WTC11 (cell line): ENCODE results near the gene ZNF768. TPM values are rescaled to one million over a fixed set of nuclear protein-coding genes. Genes with fewer than 3 reads are reported as not detected.

Experiments
- ATAC-seq: fragments of 200-7000 bp; cut with Tn5 transposase; 2 replicates; pipeline ENCODE4 v1.10.0; 2021; ENCODE audit warnings: mild to moderate bottlenecking, moderate library complexity
- CTCF ChIA-PET: fragments of 300-600 bp; sonication (Branson Sonifier 250); formaldehyde crosslinking; loops from one replicate; lab custom pipeline; 2021; ENCODE audit warnings: antibody characterized with exemption; lab: Charles Lee
- POLR2A ChIA-PET: fragments of 350-600 bp; sonication (Branson Sonifier 250); formaldehyde crosslinking; loops from one replicate; lab custom pipeline; 2021; ENCODE audit warnings: antibody characterized with exemption; lab: Charles Lee
- DNase-seq: peaks from one replicate; pipeline ENCODE4 v3.0.0; 2021; ENCODE audit warnings: low spot score
- H3K27ac Mint-ChIP-seq: 2 replicates; pipeline ENCODE4 v1.8.0; 2021; ENCODE audit warnings: mixed read lengths
- H3K27me3 Mint-ChIP-seq: 2 replicates; pipeline ENCODE4 v1.8.0; 2021; ENCODE audit warnings: low read depth, mild to moderate bottlenecking, moderate library complexity, mixed read lengths
- H3K36me3 Mint-ChIP-seq: 2 replicates; pipeline ENCODE4 v1.8.0; 2021; ENCODE audit warnings: mixed read lengths
- H3K4me1 Mint-ChIP-seq: 2 replicates; pipeline ENCODE4 v1.8.0; 2022; ENCODE audit warnings: mixed read lengths
- H3K4me3 Mint-ChIP-seq: 2 replicates; pipeline ENCODE4 v1.8.0; 2021; ENCODE audit warnings: mild to moderate bottlenecking, moderate library complexity, mixed read lengths
- H3K9me3 Mint-ChIP-seq: 2 replicates; pipeline ENCODE4 v1.8.0; 2021; ENCODE audit warnings: mixed read lengths
- CBFB ChIP-seq: sonication (generic); formaldehyde crosslinking; IDR thresholded peaks from 2 replicates; pipeline ENCODE4 v1.8.1; 2022; ENCODE audit warnings: mild to moderate bottlenecking, low read depth, missing genetic modification reagents
- CDX4 ChIP-seq: fragments of 250-450 bp; sonication (Bioruptor Pico); IDR thresholded peaks from 2 replicates; pipeline ENCODE4 v1.9.0; 2021; ENCODE audit warnings: moderate library complexity, mild to moderate bottlenecking, inconsistent platforms, borderline replicate concordance
- CTCF ChIP-seq: fragments of 200-600 bp; IDR thresholded peaks from 2 replicates; pipeline ENCODE4 v1.8.0; 2022; ENCODE audit warnings: antibody characterized with exemption
- ELF4 ChIP-seq: sonication (generic); formaldehyde crosslinking; IDR thresholded peaks from 2 replicates; pipeline ENCODE4 v1.8.1; 2022; ENCODE audit warnings: low read depth, mild to moderate bottlenecking, moderate library complexity, missing genetic modification reagents
- ESRRA ChIP-seq: sonication (generic); formaldehyde crosslinking; IDR thresholded peaks from 2 replicates; pipeline ENCODE4 v1.8.1; 2022; ENCODE audit warnings: mild to moderate bottlenecking, missing genetic modification reagents, borderline replicate concordance
- GTF2I ChIP-seq: fragments of 250-450 bp; sonication (Bioruptor Pico); conservative IDR thresholded peaks from 2 replicates; pipeline ENCODE4 v1.4.0; 2021; ENCODE audit warnings: mild to moderate bottlenecking
- MAX ChIP-seq: sonication (generic); formaldehyde crosslinking; IDR thresholded peaks from 2 replicates; pipeline ENCODE4 v1.8.0; 2022; ENCODE audit warnings: mild to moderate bottlenecking, missing genetic modification reagents
- NFATC4 ChIP-seq: fragments of 250-450 bp; sonication (Bioruptor Pico); IDR thresholded peaks from 2 replicates; pipeline ENCODE4 v1.9.0; 2021; ENCODE audit warnings: mild to moderate bottlenecking
- NFYB ChIP-seq: sonication (generic); formaldehyde crosslinking; conservative IDR thresholded peaks from 2 replicates; pipeline ENCODE4 v1.8.0; 2022; ENCODE audit warnings: low read depth, missing genetic modification reagents
- NR1H2 ChIP-seq: sonication (generic); formaldehyde crosslinking; IDR thresholded peaks from 2 replicates; pipeline ENCODE4 v1.9.0; 2021; ENCODE audit warnings: mild to moderate bottlenecking, moderate library complexity, missing genetic modification reagents
- NR3C1 ChIP-seq: sonication (generic); formaldehyde crosslinking; conservative IDR thresholded peaks from 2 replicates; pipeline ENCODE4 v1.8.1; 2023; ENCODE audit warnings: low read depth, mild to moderate bottlenecking, missing genetic modification reagents
- RELA ChIP-seq: sonication (generic); formaldehyde crosslinking; IDR thresholded peaks from 2 replicates; pipeline ENCODE4 v1.8.1; 2022; ENCODE audit warnings: missing genetic modification reagents, mild to moderate bottlenecking, borderline replicate concordance
- SMAD3 ChIP-seq: sonication (generic); formaldehyde crosslinking; IDR thresholded peaks from 2 replicates; pipeline ENCODE4 v1.8.0; 2022; ENCODE audit warnings: missing genetic modification reagents, mild to moderate bottlenecking, borderline replicate concordance
- STAT6 ChIP-seq: sonication (generic); formaldehyde crosslinking; conservative IDR thresholded peaks from 2 replicates; pipeline ENCODE4 v1.8.1; 2023; ENCODE audit warnings: mild to moderate bottlenecking, low read depth, missing genetic modification reagents, moderate library complexity
- TCF7 ChIP-seq: sonication (generic); formaldehyde crosslinking; IDR thresholded peaks from 2 replicates; pipeline ENCODE4 v1.8.0; 2022; ENCODE audit warnings: mild to moderate bottlenecking, low read depth, missing genetic modification reagents, moderate library complexity
- TEAD1 ChIP-seq: sonication (generic); formaldehyde crosslinking; IDR thresholded peaks from 2 replicates; pipeline ENCODE4 v1.8.0; 2022; ENCODE audit warnings: mild to moderate bottlenecking, missing genetic modification reagents
- TEAD4 ChIP-seq: sonication (generic); formaldehyde crosslinking; IDR thresholded peaks from 2 replicates; pipeline ENCODE4 v1.8.0; 2022; ENCODE audit warnings: mild to moderate bottlenecking, missing genetic modification reagents
- ZBTB21 ChIP-seq: sonication (generic); formaldehyde crosslinking; IDR thresholded peaks from 2 replicates; pipeline ENCODE4 v1.8.1; 2023; ENCODE audit warnings: mild to moderate bottlenecking, missing genetic modification reagents, borderline replicate concordance
- ZNF219 ChIP-seq: sonication (generic); formaldehyde crosslinking; IDR thresholded peaks from 2 replicates; pipeline ENCODE4 v1.8.0; 2023; ENCODE audit warnings: missing genetic modification reagents, mild to moderate bottlenecking, borderline replicate concordance
- ZNF232 ChIP-seq: sonication (generic); formaldehyde crosslinking; IDR thresholded peaks from 2 replicates; pipeline ENCODE4 v1.8.0; 2022; ENCODE audit warnings: mild to moderate bottlenecking, missing genetic modification reagents
- total RNA-seq: library from RNA; stranded (reverse); gene quantifications from 3 replicates; pipeline ENCODE4 v1.2.3, GENCODE V29; 2021

ZNF768 gene
- total RNA-seq, 1 experiment from 2014 or later = 35.9 TPM

DNA sequence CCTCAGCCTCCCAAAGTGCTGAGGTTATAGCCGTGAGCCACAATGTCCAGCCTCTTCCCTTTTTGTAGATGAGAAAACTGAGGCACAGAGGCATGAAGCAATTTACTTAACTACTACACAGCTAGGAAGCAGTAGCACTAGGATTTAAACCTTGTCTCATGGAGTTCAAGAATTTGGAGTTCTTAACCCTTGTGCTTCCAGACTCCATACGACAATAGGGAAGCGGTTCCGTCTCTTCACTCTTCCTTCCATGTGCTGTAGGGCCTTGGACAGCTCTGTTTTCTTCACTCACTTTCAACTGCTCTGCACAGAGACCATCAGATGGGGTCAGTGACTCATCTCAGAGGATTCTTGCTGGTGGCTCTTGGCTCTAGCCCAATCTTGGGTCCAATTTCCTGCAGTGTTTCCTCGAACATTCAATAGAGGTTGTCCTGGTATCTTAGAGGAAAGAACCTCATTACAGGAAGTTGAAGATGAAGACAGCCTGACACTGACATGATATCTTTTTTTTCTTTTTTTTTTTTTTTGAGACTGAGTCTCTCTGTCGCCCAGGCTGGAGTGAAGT is 34.5 kb downstream of the ZNF768 start:
- H3K27me3 Mint-ChIP-seq = peaks cover 9% of the 10 kb centered on the region; the same call in 1 of the 2 replicates
- DNase-seq (no peak), ATAC-seq (no peak)
- H3K36me3 Mint-ChIP-seq = no peaks in the 10 kb centered on the region
- no peak overlapping the region for H3K4me3 Mint-ChIP-seq
- TF ChIP-seq CBFB (CRISPR knock-in tag) = no peak
- no peak for TF ChIP-seq ESRRA (CRISPR knock-in tag)
- TF ChIP-seq RELA (CRISPR knock-in tag) = no peak
- TF ChIP-seq TEAD4 (CRISPR knock-in tag) = no peak
- no peak for TF ChIP-seq ZNF232 (CRISPR knock-in tag)
- TF ChIP-seq SMAD3 (CRISPR knock-in tag) = no peak
- no peak for TF ChIP-seq NR3C1 (CRISPR knock-in tag)
- TF ChIP-seq NFYB (CRISPR knock-in tag) = no peak
- TF ChIP-seq MAX (CRISPR knock-in tag) = no peak
- TF ChIP-seq TEAD1 (CRISPR knock-in tag) = no peak
- TF ChIP-seq NFATC4 (CRISPR knock-in tag) = no peak
- TF ChIP-seq ZNF219 = no peak
- TF ChIP-seq CDX4 (CRISPR knock-in tag) = no peak
- TF ChIP-seq GTF2I (CRISPR knock-in tag) = no peak
- no peak for TF ChIP-seq STAT6 (CRISPR knock-in tag)
- TF ChIP-seq CTCF = no peak
- no peak for TF ChIP-seq ZBTB21
- no peaks in the 10 kb centered on the region for H3K9me3 Mint-ChIP-seq
- ChIA-PET POLR2A (interaction anchor here (0.6 kb wide), 1 partner anchor 22 kb away, joined by 3 read pairs; no protein-coding TSS in a partner anchor), CTCF (interaction anchor here (1.0 to 1.9 kb wide), 3 partner anchors 9 to 124 kb away, joined by 3 to 5 read pairs (median 4); partner anchors contain the start of gene ZNF747)
- no peak overlapping the region for H3K27ac Mint-ChIP-seq
- H3K4me1 Mint-ChIP-seq = peaks cover 14% of the 10 kb centered on the region

DNA sequence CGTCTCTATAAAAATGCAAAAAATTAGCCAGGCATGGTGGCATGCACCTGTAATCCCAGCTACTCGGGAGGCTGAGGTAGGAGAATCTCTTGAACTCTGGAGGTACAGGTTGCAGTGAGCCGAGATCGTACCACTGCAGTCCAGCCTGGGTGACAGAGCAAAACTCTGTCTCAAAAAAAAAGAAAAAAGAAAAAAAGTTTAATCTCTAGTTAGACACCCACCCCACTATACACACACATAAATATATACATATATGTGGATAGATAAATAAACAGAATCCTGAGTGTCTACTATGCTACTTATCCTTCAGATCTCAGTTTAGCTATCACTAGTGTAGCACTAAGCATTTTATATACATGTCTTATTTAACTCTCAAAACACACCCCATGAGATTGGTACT is 35.1 kb downstream of the ZNF768 start:
- CTCF ChIA-PET = interaction anchor here (1.0 to 1.9 kb wide), 3 partner anchors 8 to 124 kb away, joined by 3 to 5 read pairs (median 4); partner anchors contain the start of gene ZNF747
- DNase-seq = no peak
- no peaks in the 10 kb centered on the region for H3K9me3 Mint-ChIP-seq
- TF ChIP-seq NFYB (CRISPR knock-in tag) (no peak), ELF4 (CRISPR knock-in tag) (no peak), NR1H2 (no peak), TCF7 (no peak), ZNF219 (no peak)
- TF ChIP-seq, all 79 proteins: peak for 0
- Mint-ChIP-seq H3K4me3 (no peak overlapping the region), H3K4me1 (peaks cover 14% of the 10 kb centered on the region), H3K27me3 (peaks cover 9% of the 10 kb centered on the region; the same call in 1 of the 2 replicates), H3K27ac (no peak overlapping the region), H3K36me3 (no peaks in the 10 kb centered on the region)
- POLR2A ChIA-PET = interaction anchor here (0.5 to 0.6 kb wide), 2 partner anchors 23 to 101 kb away, joined by 3 to 4 read pairs; no protein-coding TSS in a partner anchor
- no peak for ATAC-seq
